B cell (primary cell): ENCODE data around the gene DCAF15.

Source experiments
- CTCF ChIP-seq: fragments of 200-600 bp; IDR thresholded peaks from one replicate; pipeline ENCODE4 v1.8.0; 2022; ENCODE audit warnings: antibody characterized with exemption, mild to moderate bottlenecking
- EZH2 ChIP-seq: IDR thresholded peaks from 2 replicates; pipeline ENCODE4 v1.6.1; 2012; ENCODE audit warnings: borderline replicate concordance, low read depth, mild to moderate bottlenecking, moderate library complexity, low read length; ENCODE audit not compliant: insufficient read depth, poor library complexity, severe bottlenecking

GRCh38 chr19:13965926-13966683 lies 13.8 kb downstream of the DCAF15 start:
- TF ChIP-seq CTCF (no peak), EZH2 (no peak)
